ENCODE data around the gene OR8D4. TPM values are rescaled to one million over a fixed set of nuclear protein-coding genes. Genes with fewer than 3 reads are reported as not detected.

Gene OR8D4
- total RNA-seq, 1 experiment from 2014 or later, result not detected

- Histone ChIP-seq H2BK120ac (ENCODE audit: low read depth, low read length, poor library complexity, severe bottlenecking) (no peak overlapping the region), H4K91ac (ENCODE audit: insufficient read length, low read depth, low read length) (no peak overlapping the region), H3K9me3 (ENCODE audit: control insufficient read depth, low read depth, low read length) (no peaks in the 10 kb centered on the region), H3T11ph (ENCODE audit: low read length) (no peak overlapping the region), H2AFZ (ENCODE audit: low read length) (no peak overlapping the region), H2BK20ac (ENCODE audit: low read depth, low read length, poor library complexity, severe bottlenecking) (no peak overlapping the region), H3K27ac (ENCODE audit: insufficient read length, low read depth, low read length) (no peak overlapping the region), H3K4me1 (ENCODE audit: insufficient read depth, low read length) (no peaks in the 10 kb centered on the region), H3K23me2 (ENCODE audit: insufficient read length, low read depth, low read length, poor library complexity, severe bottlenecking) (no peaks in the 10 kb centered on the region), H4K5ac (ENCODE audit: insufficient read length, low read depth, low read length) (no peak overlapping the region), H3K4me2 (ENCODE audit: insufficient read depth, insufficient read length, low read length) (no peak overlapping the region), H3K18ac (ENCODE audit: insufficient read length, low read depth, low read length) (no peak overlapping the region), H2BK5ac (ENCODE audit: insufficient read length, low read length) (no peak overlapping the region), H3K27me3 (ENCODE audit: insufficient read depth, low read length) (no peaks in the 10 kb centered on the region), H3K79me2 (ENCODE audit: insufficient read depth, low read length) (no peaks in the 10 kb centered on the region), H4K20me1 (ENCODE audit: control insufficient read depth, insufficient read depth, insufficient read length) (no peaks in the 10 kb centered on the region), H3K9ac (ENCODE audit: extremely low read depth, insufficient read length, low read length) (no peak overlapping the region), H2AK5ac (ENCODE audit: insufficient read length, low read length) (no peak overlapping the region), H2BK15ac (ENCODE audit: low read depth, low read length) (no peak overlapping the region), H2BK12ac (ENCODE audit: insufficient read length, low read depth, low read length) (no peak overlapping the region), H3K79me1 (ENCODE audit: insufficient read depth, low read depth, low read length, poor library complexity, severe bottlenecking) (no peaks in the 10 kb centered on the region), H3K14ac (ENCODE audit: insufficient read depth, low read length) (no peak overlapping the region), H3K56ac (ENCODE audit: insufficient read length, low read depth, low read length) (no peak overlapping the region), H3K23ac (ENCODE audit: insufficient read length, low read depth, low read length) (no peak overlapping the region), H3K4ac (ENCODE audit: low read depth, low read length) (no peak overlapping the region), H4K8ac (replicated peaks; ENCODE audit: insufficient read length, low read depth, low read length) (no peak overlapping the region)
- no peaks in the 10 kb centered on the region; the same call in 1 of the 2 replicates for H3K27me3 Mint-ChIP-seq (ENCODE audit: low read depth)
- H3K4me3 Mint-ChIP-seq, result no peak overlapping the region
- DNase-seq, result no peak
- no peaks in the 10 kb centered on the region for H3K9me3 Mint-ChIP-seq
- no peak overlapping the region for H3K27ac Mint-ChIP-seq
- H3K36me3 Mint-ChIP-seq (ENCODE audit: insufficient read depth in 1 of 3, low read depth in 3 of 3), result no peaks in the 10 kb centered on the region
- TF ChIP-seq, protein P1, sequence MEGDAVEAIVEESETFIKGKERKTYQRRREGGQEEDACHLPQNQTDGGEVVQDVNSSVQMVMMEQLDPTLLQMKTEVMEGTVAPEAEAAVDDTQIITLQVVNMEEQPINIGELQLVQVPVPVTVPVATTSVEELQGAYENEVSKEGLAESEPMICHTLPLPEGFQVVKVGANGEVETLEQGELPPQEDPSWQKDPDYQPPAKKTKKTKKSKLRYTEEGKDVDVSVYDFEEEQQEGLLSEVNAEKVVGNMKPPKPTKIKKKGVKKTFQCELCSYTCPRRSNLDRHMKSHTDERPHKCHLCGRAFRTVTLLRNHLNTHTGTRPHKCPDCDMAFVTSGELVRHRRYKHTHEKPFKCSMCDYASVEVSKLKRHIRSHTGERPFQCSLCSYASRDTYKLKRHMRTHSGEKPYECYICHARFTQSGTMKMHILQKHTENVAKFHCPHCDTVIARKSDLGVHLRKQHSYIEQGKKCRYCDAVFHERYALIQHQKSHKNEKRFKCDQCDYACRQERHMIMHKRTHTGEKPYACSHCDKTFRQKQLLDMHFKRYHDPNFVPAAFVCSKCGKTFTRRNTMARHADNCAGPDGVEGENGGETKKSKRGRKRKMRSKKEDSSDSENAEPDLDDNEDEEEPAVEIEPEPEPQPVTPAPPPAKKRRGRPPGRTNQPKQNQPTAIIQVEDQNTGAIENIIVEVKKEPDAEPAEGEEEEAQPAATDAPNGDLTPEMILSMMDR (conservative IDR thresholded peaks at IDR 0.05), result no peak
- no peaks in the 10 kb centered on the region for H3K4me1 Mint-ChIP-seq
- no CpG with 5 or more reads among the region's 4 CpGs for WGBS (ENCODE audit: extremely low coverage, insufficient read length, low lambda C conversion rate)
Measured at GRCh38 chr11:123942413-123942812, 40.4 kb downstream of the OR8D4 start.

Measured in H9 (cell line).